Bronchial epithelial cell (primary cell): ENCODE data around the gene SYDE2. TPM values are rescaled to one million over a fixed set of nuclear protein-coding genes. Genes with fewer than 3 reads are reported as not detected.

Experiments used
- DNase-seq: peaks from one replicate; pipeline ENCODE4 v3.0.0-alpha.2; 2010; ENCODE audit warnings: low read depth
- FAIRE-seq: peaks from 2 replicates; lab custom pipeline; 2011; peaks lifted over from hg19 to GRCh38; lab: Jason Lieb, UNC
- H3K27me3 ChIP-seq: 2 replicates; pipeline ENCODE4 v1.5.1; 2011; ENCODE audit warnings: low read length; ENCODE audit not compliant: control insufficient read depth, insufficient read depth
- H3K36me3 ChIP-seq: 2 replicates; pipeline ENCODE4 v1.5.1; 2011; ENCODE audit warnings: low read length; ENCODE audit not compliant: control insufficient read depth, insufficient read depth
- H3K4me3 ChIP-seq: 2 replicates; pipeline ENCODE4 v1.5.1; 2011; ENCODE audit warnings: mild to moderate bottlenecking, low read depth, low read length, control low read depth
- CTCF ChIP-seq: IDR thresholded peaks from 2 replicates; pipeline ENCODE4 v1.5.1; 2011; ENCODE audit warnings: mild to moderate bottlenecking, moderate library complexity, low read length, control low read depth, inconsistent platforms; ENCODE audit not compliant: insufficient read depth, severe bottlenecking
- total RNA-seq: library from RNA; depleted of rRNA; stranded (reverse); fragments of >200 nt; gene quantifications from 2 replicates; pipeline ENCODE4 v1.2.1, GENCODE V29; 2014

Gene SYDE2
- total RNA-seq, 1 donor from 2014 or later = 4.7 TPM

DNA sequence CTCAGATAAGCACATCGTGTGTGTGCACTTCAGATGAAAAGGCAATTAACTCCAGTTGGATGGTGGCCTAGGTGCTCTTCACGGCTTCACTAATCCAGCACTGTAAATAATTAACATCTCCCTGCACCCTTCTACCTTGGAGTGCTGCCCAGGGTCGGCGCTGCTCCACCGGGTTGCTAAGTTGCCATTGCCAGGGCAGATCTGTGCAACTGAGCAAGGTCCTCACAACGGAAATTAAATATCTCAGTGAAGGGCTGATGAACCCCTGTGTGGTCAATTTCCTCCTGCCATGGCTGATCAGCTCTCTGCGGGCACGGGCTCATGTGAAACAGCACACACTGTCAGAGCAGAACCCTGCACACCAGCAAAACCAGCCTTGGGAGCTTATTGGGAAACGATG lies 63.2 kb downstream of the SYDE2 start:
- DNase-seq = peak; percentile 13

GRCh38 chr1:85135392-85135798 lies 65.4 kb downstream of the SYDE2 start:
- FAIRE-seq (peak; percentile 95), DNase-seq (peak; percentile 72)
- no peaks in the 10 kb centered on the region for H3K27me3 ChIP-seq
- no peak for TF ChIP-seq CTCF
- H3K4me3 ChIP-seq = no peak overlapping the region
- H3K36me3 ChIP-seq = no peaks in the 10 kb centered on the region

More for the DNA sequence above, 63.2 kb downstream of the SYDE2 start:
- FAIRE-seq = no peak
- TF ChIP-seq CTCF = no peak
- Histone ChIP-seq H3K27me3 (no peaks in the 10 kb centered on the region), H3K4me3 (no peak overlapping the region), H3K36me3 (no peaks in the 10 kb centered on the region)

- DNase-seq (peak; percentile 71), FAIRE-seq (peak; percentile 52)
- Histone ChIP-seq H3K27me3 (no peaks in the 10 kb centered on the region), H3K36me3 (no peaks in the 10 kb centered on the region), H3K4me3 (no peak overlapping the region)
- no peak for TF ChIP-seq CTCF
These were observed 66.0 kb downstream of the SYDE2 start for GRCh38 chr1:85134583-85135391.

DNA sequence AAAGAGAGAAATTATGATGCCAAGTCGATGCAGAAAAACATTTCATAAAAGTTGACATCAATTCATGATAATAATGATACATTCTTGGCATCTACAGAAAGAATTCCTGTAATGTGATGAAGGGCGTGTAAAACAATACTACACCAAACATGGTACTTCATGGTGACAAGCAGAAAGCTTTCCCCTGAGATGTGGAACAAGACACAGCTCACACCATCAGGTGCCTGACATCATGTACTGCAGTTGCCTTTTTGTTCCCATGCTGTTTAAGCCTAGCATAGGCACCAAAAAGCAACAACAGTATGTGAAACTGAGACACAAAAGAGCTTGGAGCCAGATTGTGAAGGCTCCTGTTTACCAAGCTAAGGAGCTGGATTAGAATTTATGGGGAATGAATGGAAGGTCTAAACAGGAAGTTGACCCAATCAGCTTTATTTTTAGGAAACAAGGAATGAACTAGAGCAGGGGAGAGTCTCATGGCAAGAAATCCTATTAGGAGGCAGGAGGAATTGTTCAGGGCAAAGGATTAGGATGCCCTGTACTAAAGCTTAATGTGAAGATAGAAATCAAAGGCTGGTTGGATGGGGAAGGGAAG lies 67.2 kb downstream of the SYDE2 start:
- no peaks in the 10 kb centered on the region for H3K36me3 ChIP-seq
- no peak for TF ChIP-seq CTCF
- no peak for FAIRE-seq
- H3K4me3 ChIP-seq = no peak overlapping the region
- H3K27me3 ChIP-seq = no peaks in the 10 kb centered on the region
- no peak for DNase-seq

- Histone ChIP-seq H3K4me3 (no peak overlapping the region), H3K27me3 (no peaks in the 10 kb centered on the region), H3K36me3 (no peaks in the 10 kb centered on the region)
- peak; percentile 13 for DNase-seq
- no peak for TF ChIP-seq CTCF
- no peak for FAIRE-seq
These were observed 68.6 kb downstream of the SYDE2 start for GRCh38 chr1:85132078-85132720.
